ENCODE results near the gene STAT4.

STAT4 gene

GRCh38 chr2:191053256-191053655, 97.5 kb downstream of the STAT4 start:
- Histone ChIP-seq H3K27ac (no peak overlapping the region), H3K27me3 (replicated peaks) (no peaks in the 10 kb centered on the region), H3K4me3 (ENCODE audit: low read depth, low read length) (no peak overlapping the region), H3K36me3 (replicated peaks) (no peaks in the 10 kb centered on the region)
- TF ChIP-seq CTCF (IDR thresholded peaks at IDR 0.05; ENCODE audit: low read depth, low read length, missing control alignments), result no peak
- in situ Hi-C loops (cut with HindIII; ENCODE audit: low pct_ligation_motif_present, low sequenced_read_pairs), result no loop called here
- no peak for DNase-seq

- Histone ChIP-seq H3K4me3 (ENCODE audit: low read depth, low read length) (no peak overlapping the region), H3K27ac (no peak overlapping the region)
- DNase-seq, result peak; percentile 60
Observed at GRCh38 chr2:191051825-191052778, 98.7 kb downstream of the STAT4 start.

GRCh38 chr2:191051177-191051576, 99.6 kb downstream of the STAT4 start:
- Histone ChIP-seq H3K27me3 (replicated peaks) (no peaks in the 10 kb centered on the region), H3K27ac (peak overlapping the region; percentile 96), H3K36me3 (replicated peaks) (no peaks in the 10 kb centered on the region), H3K4me3 (ENCODE audit: low read depth, low read length) (no peak overlapping the region)
- DNase-seq, result peak; percentile 49
- TF ChIP-seq CTCF (IDR thresholded peaks at IDR 0.05; ENCODE audit: low read depth, low read length, missing control alignments), result no peak
- in situ Hi-C loops (cut with HindIII; ENCODE audit: low pct_ligation_motif_present, low sequenced_read_pairs), result no loop called here

More at GRCh38 chr2:191051825-191052778, 98.7 kb downstream of the STAT4 start:
- no peaks in the 10 kb centered on the region for H3K27me3 ChIP-seq (replicated peaks)
- in situ Hi-C loops (cut with HindIII; ENCODE audit: low pct_ligation_motif_present, low sequenced_read_pairs), result no loop called here
- TF ChIP-seq CTCF (IDR thresholded peaks at IDR 0.05; ENCODE audit: low read depth, low read length, missing control alignments), result peak; percentile 36
- H3K36me3 ChIP-seq (replicated peaks), result no peaks in the 10 kb centered on the region

- no peak for TF ChIP-seq CTCF (IDR thresholded peaks at IDR 0.05; ENCODE audit: low read depth, low read length, missing control alignments)
- DNase-seq, result peak; percentile 75
- Histone ChIP-seq H3K27me3 (replicated peaks) (no peaks in the 10 kb centered on the region), H3K36me3 (replicated peaks) (no peaks in the 10 kb centered on the region), H3K27ac (peak overlapping the region; percentile 96), H3K4me3 (ENCODE audit: low read depth, low read length) (no peak overlapping the region)
- in situ Hi-C loops (cut with HindIII; ENCODE audit: low pct_ligation_motif_present, low sequenced_read_pairs), result no loop called here
Observed at GRCh38 chr2:191050640-191050987, 100.2 kb downstream of the STAT4 start.

DNA sequence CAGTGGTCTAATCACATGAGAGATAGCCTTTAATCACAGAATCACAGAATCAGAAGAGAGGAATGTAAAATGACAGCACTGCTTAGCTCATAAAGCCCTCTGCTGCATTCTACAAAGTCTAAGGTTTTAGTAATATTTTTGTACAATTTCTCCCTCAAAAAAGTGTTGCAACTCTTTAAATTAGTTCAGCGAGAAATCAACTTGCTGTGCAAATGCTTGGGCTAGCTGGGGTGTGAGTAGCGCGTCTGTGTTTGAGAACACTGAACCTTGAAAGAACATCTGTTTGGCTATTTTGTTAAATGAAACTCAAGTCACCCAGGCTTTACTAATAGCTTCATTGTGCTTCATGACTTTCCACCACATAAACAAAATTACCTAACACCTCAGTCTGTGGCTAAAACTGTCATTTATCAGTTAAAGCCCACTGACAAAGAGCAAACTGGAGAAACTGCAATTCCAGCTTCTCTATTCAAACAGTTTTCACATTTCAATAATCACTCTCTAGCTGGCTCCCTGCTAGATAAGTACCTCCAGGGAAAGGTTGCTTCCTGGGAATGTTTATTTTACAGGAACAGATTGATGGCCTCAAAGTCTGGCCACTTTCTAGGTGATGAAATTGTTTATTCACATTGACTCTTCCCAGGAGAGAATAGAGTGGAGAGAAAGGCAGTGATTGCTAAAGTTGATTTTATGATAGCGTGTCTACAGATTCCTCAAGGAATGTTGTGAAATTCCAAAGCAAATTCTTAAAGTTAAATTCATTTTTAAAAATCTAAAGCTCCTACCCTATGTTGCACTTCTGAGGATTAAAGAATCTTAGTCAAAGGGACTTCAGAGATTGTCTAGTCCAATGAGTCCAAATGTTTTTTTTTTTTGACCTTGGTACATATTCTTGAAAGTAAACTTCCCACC, 100.8 kb downstream of the STAT4 start:
- no peak overlapping the region for H3K4me3 ChIP-seq (ENCODE audit: low read depth, low read length)
- DNase-seq, result peak; percentile 65
- TF ChIP-seq CTCF (IDR thresholded peaks at IDR 0.05; ENCODE audit: low read depth, low read length, missing control alignments), result no peak
- peak overlapping the region; percentile 96 for H3K27ac ChIP-seq
- H3K36me3 ChIP-seq (replicated peaks), result no peaks in the 10 kb centered on the region
- in situ Hi-C loops (cut with HindIII; ENCODE audit: low pct_ligation_motif_present, low sequenced_read_pairs), result no loop called here
- no peaks in the 10 kb centered on the region for H3K27me3 ChIP-seq (replicated peaks)
